NCI-H82 (cell line): Measurements from ENCODE around the gene NRF1.

Experiments used
- DNase-seq: peaks from one replicate; lab custom pipeline; 2025; lab: John Stamatoyannopoulos, UW

Gene NRF1

GRCh38 chr7:129771201-129771927 is 159.8 kb downstream of the NRF1 start:
- no peak for DNase-seq

DNA sequence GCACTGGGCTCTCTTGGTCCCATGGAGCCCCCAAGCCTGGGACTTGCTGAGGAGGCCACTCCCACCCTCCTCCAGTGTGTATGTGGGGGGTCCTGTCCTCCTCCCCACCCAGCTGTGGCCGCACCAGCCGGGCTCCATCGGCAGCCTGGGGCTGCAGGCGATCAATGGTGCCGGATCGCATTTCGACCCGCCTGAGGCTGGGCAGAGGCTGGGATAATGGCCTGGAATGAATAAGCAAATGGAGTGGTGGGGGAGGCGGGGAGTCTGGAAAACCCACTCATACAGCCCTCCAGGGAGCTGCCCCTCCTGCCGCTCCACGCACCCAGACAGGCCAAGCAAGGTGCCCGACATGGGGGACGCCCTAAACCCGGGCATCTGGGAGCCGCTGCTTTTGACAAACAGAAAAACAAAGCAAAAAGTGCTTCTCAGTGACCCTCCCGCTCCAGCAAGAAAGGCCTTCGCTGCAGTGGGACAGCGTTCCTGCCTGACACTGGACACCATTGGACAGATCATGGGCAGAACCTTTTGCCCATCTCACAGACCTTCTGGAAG is 160.5 kb downstream of the NRF1 start:
- DNase-seq, result no peak

DNA sequence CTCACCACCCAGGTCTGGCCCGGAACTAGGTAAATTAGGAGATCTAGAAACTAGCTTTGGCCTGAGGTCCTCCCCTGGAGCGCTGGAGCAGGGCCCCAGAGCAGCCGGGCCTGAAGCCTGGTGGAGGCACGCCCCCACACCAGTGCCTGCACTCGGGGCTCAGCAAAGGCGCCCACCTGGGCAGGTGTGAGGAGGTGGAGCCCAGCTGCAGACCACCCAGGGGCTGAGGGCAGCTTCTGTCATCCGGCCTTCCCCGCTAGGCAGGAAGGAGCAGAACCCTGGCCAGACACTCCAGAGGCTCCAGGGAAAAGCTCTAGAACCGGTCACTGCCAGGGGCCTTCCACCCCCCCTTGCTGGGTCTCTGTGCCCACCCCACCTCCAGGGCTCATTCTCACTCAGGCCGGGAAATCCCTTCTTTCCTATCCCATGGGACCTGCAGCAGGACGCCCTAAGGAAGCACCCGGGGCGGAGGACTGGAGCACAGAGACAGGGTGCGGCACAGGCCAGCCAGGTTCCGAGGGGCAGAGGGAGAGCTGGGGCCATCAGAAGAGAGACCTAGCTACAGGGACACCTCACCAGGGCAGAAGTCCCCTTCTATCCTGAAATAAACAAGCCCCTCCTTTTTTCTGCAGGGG is 161.2 kb downstream of the NRF1 start:
- no peak for DNase-seq

- DNase-seq, result no peak
These were observed 161.8 kb downstream of the NRF1 start for GRCh38 chr7:129773328-129773731.

- peak; percentile 18 for DNase-seq
These were observed 162.4 kb downstream of the NRF1 start for GRCh38 chr7:129773871-129774270.

- DNase-seq, result peak; percentile 90
These were observed 162.8 kb downstream of the NRF1 start for GRCh38 chr7:129774359-129774758.

DNA sequence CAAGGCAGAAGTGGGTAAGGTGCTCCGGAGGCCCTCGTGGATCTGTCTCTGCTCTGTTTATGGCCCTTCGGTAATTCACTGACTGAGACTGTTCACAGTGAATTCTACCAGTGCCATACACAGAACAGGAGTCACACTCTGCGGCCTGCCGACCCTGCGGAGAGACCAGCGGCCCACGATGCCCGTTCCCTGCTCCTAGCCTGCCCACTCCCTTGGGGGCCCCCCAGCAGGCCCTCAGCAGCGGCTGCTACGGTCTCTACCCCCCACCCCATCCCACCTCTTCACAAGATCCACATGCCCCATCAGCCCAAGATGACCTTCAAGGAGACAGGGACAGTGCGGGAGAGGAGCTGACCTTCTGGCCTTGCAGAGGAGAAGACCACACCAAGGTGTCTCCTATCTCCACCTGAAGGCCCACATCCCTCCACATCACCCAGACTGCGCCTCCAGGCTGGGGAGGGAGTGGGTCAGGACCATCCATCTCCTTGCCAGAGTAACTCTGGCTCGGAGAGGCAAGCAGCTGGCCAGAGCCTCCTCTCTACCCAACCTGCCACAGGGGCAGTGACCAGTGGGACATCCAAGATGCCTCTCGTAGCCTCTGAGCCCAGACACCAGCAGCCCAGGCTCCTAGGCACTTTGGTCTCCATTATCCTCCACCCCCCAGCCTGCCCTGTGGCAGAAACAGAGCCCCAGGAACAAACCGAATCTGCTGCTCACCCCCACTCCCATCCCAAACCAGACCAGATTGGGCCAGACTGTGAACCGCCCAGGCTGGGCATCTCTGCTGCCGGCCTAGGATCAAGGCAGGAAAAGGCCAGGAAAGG is 163.6 kb downstream of the NRF1 start:
- DNase-seq, result no peak

DNA sequence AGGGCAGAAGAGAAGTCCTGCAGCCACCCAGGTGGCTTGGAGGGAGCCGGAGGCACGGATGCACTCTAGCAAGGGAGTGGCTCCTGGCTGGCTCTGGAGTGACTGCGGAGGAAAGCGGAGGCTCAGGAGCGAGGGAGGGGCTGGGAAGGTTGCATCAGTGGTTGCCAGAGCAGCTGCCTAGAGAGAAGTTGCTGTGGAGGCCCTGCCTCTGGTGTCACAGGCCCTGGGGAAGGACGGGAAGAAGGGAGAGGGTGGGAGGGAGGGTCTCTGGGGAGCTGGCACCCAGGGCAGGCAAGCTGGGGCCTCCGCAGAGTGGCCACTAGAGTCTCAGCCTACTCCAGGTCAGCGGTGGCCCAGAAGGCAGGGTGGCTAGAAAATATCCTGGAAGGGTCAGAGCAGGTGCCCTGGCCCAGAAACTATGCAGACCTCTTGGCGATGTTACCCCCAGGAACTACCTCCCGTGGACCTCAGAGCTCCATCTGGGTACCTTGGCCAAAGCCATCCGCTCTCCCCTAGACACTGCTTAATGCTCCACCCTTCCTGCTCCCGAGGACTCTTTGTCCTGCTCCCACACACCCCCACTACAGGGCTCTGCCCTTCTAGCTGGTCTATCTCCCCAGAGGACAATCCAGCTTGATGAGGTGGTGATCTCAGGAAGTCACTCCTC is 164.3 kb downstream of the NRF1 start:
- DNase-seq, result no peak

DNA sequence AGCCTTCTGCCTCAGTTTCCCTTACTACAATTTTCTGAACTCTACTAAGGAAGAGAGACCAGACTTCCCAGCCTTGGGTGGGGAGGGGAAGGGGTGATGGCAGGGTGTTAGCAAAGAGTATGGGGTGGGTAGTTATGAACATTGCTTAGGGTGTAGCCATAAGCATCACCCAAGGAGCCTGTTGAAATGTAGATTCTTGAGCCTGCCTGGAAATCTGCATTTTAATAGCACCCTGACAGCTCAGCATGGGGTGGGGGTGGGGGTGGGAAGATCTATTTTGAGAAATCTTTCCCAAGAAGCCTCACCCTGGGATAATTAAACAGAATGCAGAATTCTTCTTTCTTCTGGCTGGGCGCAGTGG is 164.8 kb downstream of the NRF1 start:
- no peak for DNase-seq

GRCh38 chr7:129777195-129777844 is 165.8 kb downstream of the NRF1 start:
- DNase-seq, result no peak

DNA sequence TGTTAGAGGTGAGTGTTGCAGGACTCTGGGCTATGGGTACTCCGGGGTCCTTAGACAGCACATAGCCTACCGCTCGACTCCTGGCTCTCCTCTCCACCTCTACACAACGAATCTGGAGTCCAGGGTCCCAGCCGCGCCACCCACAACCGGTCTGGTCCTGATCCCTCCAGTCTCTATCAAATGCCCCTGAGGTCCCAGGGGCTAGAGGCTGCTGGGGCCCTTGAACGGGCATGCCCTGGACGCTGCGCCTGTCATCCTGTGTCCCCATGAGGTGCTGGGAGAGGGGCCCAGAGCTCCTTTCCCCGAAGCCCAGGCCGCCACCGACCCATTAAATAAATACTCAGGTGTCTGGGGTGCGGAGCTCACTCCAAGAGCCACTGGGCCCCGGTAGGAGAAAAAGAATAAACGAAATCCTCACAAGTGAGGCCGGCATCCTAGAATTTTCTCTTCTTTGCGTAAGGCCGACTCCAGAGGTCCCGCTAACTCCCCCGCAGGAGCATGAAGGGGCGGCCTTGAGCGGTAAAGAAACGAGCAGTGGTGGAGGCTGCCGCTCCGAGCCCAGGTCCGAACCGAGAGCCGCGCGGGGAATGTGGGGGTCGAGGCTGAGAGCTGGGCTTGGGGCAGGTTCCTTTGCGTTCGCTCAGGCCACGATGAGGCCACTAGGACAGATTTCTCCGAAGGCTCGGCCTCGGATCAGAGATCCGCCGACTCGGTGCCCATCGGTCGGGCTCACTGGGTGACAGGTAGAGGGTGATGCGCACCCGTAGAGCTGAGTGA is 166.7 kb downstream of the NRF1 start:
- DNase-seq, result no peak

GRCh38 chr7:129778770-129779601 is 167.5 kb downstream of the NRF1 start:
- peak; percentile 49 for DNase-seq

DNA sequence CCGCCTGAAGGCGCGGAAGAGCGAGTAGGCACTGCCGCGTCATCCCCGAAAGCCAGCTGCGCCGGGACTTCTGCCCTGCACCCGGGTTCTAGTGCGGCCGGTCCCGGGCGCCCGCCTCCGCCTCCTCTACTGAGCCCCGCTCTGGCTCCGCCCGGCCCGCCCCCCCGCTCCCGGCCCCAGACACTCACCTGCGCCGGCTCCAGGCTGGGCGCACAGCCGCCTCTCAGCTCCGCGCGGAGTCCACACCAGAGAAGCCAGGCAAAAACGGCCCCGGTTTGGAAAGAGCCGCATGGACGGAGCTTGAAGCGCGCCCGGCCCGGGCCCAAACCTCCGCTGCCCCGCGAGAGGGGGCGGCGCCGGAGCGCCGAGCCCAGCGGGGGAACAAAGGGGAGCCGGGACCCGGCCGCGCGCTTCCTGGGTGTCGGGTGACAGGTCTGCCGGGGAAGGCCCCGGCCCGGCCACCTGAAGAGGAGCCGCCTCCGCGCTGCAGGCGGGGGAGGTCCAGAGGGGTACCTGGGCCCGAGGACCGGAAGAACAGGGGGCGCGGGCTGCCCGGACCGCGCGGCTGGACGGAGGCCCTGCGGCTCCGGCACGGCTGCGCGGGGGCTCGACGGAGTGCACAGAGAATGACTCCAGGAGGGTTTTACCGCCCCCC is 168.2 kb downstream of the NRF1 start:
- DNase-seq, result peak; percentile 74

DNA sequence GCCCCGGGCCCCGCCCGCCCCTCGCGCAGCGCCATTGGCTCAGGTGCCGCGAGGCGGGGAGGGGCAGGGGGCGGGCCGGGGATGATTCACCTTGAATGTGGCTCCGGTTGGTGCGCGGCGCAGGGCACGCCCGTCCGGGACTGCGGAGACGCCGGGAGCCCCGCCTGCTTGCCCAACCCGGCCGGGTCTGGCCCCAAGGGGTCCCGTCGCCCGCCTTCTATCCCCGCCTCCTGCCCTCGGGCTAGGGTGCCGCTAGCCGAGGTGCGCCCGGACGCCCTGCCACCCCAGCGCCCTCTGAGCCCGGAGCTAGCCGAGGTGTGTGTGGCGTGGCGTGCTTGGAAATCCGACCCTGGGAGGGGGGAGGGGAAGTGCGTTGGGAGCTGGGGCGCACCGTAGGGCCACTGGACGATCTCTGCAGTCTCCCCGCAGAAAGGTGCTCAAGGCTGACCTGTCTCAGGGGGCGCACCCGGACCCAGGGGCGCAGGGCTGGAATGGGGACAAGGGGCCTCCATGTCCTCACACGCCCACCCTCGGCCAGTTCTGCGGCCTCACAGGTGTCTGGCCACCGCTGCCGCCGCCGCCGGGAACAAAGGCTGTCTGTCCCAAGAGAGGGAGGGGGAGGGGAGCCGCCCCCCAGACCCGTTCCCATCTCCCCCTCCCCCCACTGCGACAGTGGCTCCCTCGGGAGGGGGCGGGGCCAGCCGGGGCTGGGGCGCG is 168.9 kb downstream of the NRF1 start:
- peak; percentile 96 for DNase-seq

GRCh38 chr7:129780974-129781927 is 169.7 kb downstream of the NRF1 start:
- peak; percentile 95 for DNase-seq

DNA sequence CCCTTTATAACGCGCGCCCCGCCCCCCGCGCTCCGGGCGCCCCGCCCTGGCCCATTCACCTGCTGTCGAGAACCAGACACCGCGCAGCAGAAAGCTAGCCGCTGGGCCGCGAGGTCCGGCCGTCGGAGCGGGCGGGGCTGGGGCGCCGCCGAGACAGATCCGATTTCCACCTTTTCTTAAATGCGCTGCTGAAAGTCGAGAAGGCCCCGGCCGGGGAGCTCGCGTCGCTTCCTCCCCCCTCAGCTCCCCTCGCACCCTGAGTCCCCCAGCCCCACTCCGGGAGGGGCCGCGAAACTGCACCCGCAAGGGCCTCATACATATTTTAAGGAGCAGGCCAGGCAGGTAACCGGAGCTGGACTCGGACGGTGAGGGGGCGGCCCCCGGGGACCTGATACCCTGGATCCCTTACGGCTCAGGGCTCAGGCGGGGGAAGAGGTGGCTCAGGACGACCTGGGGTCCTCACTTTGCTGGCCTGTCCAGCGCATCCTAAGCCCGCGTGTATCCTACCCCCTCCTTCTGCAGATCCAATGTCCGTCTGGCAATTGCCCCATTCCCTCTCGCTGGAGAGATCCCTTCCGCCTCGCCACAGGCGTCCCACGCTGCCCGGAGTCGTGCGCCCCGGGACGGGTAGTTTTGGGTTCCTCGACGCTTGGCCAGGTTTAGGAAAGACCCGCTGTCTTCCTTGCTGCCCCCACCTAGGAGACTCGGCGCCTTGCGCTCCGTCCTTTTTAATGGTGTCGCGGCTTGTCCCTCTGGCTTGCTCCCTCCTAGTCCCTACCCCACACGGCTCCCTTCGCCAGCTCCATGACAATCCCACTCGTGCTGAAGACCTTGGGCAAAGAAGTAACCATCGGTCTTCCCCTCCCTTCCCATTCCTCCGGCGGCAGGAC is 170.7 kb downstream of the NRF1 start:
- DNase-seq, result peak; percentile 78
